Peyer's patch (tissue), 4 donors: ENCODE results near the gene IL36G.

ENCODE experiments used
- POLR2A ChIP-seq, 2 donors: fragments of 450-650 bp; IDR thresholded peaks; one replicate each; pipeline ENCODE4 v1.5.1; 2017; ENCODE audit warnings: antibody characterized with exemption in 2 of 2, mild to moderate bottlenecking in 2 of 2, moderate library complexity in 2 of 2
- TF ChIP-seq, protein P1 (sequence below), 6 experiments: fragments of 450-650 bp in 4 of 6; fragments of 200-600 bp in 2 of 6; sonication (generic) in 1 of 6; IDR thresholded peaks; one replicate each; pipeline ENCODE4 v1.5.1; 2017 to 2019; ENCODE audit warnings: antibody characterized with exemption in 6 of 6, mild to moderate bottlenecking in 3 of 6, moderate library complexity in 1 of 6

DNA sequence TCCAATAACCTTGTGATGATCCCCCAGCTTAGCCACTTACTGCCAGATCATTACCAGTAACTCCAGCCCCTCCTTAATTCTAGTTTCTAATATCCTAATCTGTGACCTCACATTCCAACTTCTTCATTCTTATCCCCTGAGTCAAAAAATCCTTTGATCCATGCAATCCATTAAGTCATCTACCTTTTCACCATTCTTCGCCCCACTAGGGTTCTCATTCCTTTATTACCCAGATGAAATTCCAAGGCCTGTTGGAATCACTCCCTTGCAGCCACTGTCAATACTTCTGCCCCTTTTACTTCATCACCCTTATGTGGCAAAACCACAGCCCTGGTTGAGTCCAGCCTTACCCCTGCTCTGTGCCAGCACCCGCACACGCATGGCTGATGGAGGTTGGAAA is 20.3 kb upstream of the IL36G start:
- TF ChIP-seq, protein P1, sequence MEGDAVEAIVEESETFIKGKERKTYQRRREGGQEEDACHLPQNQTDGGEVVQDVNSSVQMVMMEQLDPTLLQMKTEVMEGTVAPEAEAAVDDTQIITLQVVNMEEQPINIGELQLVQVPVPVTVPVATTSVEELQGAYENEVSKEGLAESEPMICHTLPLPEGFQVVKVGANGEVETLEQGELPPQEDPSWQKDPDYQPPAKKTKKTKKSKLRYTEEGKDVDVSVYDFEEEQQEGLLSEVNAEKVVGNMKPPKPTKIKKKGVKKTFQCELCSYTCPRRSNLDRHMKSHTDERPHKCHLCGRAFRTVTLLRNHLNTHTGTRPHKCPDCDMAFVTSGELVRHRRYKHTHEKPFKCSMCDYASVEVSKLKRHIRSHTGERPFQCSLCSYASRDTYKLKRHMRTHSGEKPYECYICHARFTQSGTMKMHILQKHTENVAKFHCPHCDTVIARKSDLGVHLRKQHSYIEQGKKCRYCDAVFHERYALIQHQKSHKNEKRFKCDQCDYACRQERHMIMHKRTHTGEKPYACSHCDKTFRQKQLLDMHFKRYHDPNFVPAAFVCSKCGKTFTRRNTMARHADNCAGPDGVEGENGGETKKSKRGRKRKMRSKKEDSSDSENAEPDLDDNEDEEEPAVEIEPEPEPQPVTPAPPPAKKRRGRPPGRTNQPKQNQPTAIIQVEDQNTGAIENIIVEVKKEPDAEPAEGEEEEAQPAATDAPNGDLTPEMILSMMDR (IDR thresholded peaks at IDR 0.05), result no peak
- TF ChIP-seq POLR2A (IDR thresholded peaks at IDR 0.05), result no peak
